ENCODE data around the gene CEP164. TPM values are rescaled to one million over a fixed set of nuclear protein-coding genes. Genes with fewer than 3 reads are reported as not detected.

The CEP164 gene
- total and polyA plus RNA-seq, 2 of the 8 experiments (the other 6 are each of a cell fraction or from before 2014, with no cell fraction given): 8.4 to 20.8 TPM

DNA sequence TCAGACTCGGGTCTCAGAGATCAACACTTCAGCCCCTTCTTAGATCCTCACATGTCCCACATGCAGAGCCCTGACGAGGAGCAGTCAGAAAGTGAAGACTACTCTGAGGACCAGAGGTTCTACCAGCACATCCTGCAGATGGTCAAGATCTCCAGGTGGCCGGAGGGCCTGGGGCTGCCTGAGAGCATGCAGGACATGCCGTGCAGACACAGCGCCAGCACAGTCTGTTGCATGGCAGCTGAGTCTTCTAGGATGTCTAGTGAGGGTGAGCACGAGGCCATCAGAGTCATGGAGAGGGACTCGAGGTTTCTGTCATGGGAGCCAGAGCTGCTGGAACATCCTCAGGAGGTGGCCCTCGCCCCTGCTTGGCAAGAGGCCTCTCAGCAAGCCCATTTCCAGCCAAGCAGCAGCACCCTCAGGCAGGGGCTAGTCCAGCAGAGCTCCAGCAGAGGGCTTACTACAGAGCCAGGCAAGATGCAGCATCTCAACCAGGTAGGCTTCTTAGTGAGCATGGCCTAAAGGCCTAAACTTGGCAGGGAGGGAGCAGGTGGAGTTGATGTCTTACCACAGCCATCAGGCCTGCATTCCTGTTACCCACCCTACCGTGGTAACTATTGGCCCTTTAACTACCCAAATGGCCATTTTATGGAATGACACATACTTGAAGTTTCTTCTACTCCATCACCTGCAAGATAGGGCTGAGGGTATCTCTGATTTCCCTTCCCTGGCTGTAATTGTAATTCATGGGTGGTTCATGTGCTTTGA is 28.7 kb downstream of the CEP164 start:
- Histone ChIP-seq H4K5ac (ENCODE audit: insufficient read length, low read depth, low read length) (no peak overlapping the region), H3K9me3 (ENCODE audit: insufficient read depth in 2 of 2, low read depth in 1 of 2, low read length in 1 of 2) (no peaks in the 10 kb centered on the region), H3K4me2 (ENCODE audit: insufficient read depth in 1 of 2, low read depth in 2 of 2, low read length in 2 of 2) (no peak overlapping the region), H2AFZ (ENCODE audit: low read length) (no peak overlapping the region), H4K20me1 (replicated peaks in 1 of 2; ENCODE audit: control insufficient read depth in 1 of 2, insufficient read depth in 2 of 2, low read length in 2 of 2) (peaks cover 0 to 2% of the 10 kb centered on the region in 2 experiments), H3K4ac (replicated peaks; ENCODE audit: insufficient read length, low read depth, low read length) (no peak overlapping the region), H3K36me3 (ENCODE audit: control insufficient read depth in 2 of 4, insufficient read depth in 4 of 4, low read length in 3 of 4) (peaks cover 0 to 5% (median 3%) of the 10 kb centered on the region in 4 experiments; a peak in 1 of 8 replicates), H3K23me2 (ENCODE audit: low read depth, low read length) (no peaks in the 10 kb centered on the region), H2BK5ac (ENCODE audit: low read depth, low read length) (no peak overlapping the region), H3K79me2 (ENCODE audit: control insufficient read depth in 1 of 2, insufficient read depth in 2 of 2, low read length in 2 of 2) (no peaks in the 10 kb centered on the region), H2BK20ac (ENCODE audit: low read length) (no peak overlapping the region), H4K91ac (replicated peaks; ENCODE audit: insufficient read length, low read length) (no peak overlapping the region), H3K23ac (ENCODE audit: insufficient read length) (no peak overlapping the region), H3K27me3 (replicated peaks in 1 of 4; ENCODE audit: control insufficient read depth in 3 of 4, extremely low read depth in 1 of 4, insufficient read depth in 3 of 4, low read length in 3 of 4) (no peaks in the 10 kb centered on the region), H3K4me1 (replicated peaks in 1 of 4; ENCODE audit: control insufficient read depth in 3 of 4, insufficient read depth in 4 of 4, low read length in 3 of 4) (no peaks in the 10 kb centered on the region), H2AK5ac (ENCODE audit: low read depth, low read length) (no peak overlapping the region), H2BK12ac (ENCODE audit: low read depth, low read length) (no peak overlapping the region), H3K4me3 (ENCODE audit: extremely low read depth in 1 of 4, insufficient read depth in 2 of 4, low read depth in 3 of 4, low read length in 4 of 4) (no peak overlapping the region), H3K9ac (replicated peaks in 1 of 4; ENCODE audit: extremely low read depth in 1 of 4, low read depth in 3 of 4, low read length in 3 of 4) (no peak overlapping the region), H3K79me1 (ENCODE audit: low read depth, low read length) (no peaks in the 10 kb centered on the region), H3K27ac (ENCODE audit: low read depth, low read length) (no peak overlapping the region), H3K18ac (ENCODE audit: extremely low read depth, low read length) (no peak overlapping the region), H3K14ac (ENCODE audit: insufficient read length) (no peak overlapping the region), H3K56ac (replicated peaks; ENCODE audit: insufficient read length, low read depth, low read length) (no peak overlapping the region), H2BK15ac (ENCODE audit: low read length) (no peak overlapping the region), H2BK120ac (replicated peaks; ENCODE audit: low read depth, low read length) (no peak overlapping the region), H4K8ac (ENCODE audit: extremely low read depth, insufficient read depth, low read length) (peak overlapping the region; percentile 12; the same call in 1 of the 2 replicates)
- ChIA-PET CTCF (ENCODE audit: partially characterized antibody) (interaction anchor here (0.6 to 1.7 kb wide), 6 partner anchors 10 to 528 kb away, joined by 3 to 5 read pairs (median 4); no protein-coding TSS in a partner anchor), POLR2A (ENCODE audit: partially characterized antibody) (interaction anchor here (0.8 to 0.9 kb wide), 2 partner anchors 9 to 11 kb away, joined by 3 read pairs; no protein-coding TSS in a partner anchor)
- 93% methylated on average over 9 of the region's 9 CpGs; no CpG with 5 or more reads in 1 of the 2 experiments for WGBS, 2 experiments (ENCODE audit: extremely low coverage in 1 of 2, insufficient coverage in 1 of 2, insufficient read length in 1 of 2, insufficient replicate concordance in 2 of 2, low coverage in 1 of 2, low lambda C conversion rate in 2 of 2, missing lambda C conversion rate in 1 of 2)
- FAIRE-seq: no peak
- no peak for DNase-seq (ENCODE audit: low read depth in 1 of 2, low spot score in 2 of 2)
- TF ChIP-seq CHD1 (IDR thresholded peaks at IDR 0.05; ENCODE audit: low read depth, low read length) (no peak), NRF1 (IDR thresholded peaks at IDR 0.05; ENCODE audit: low read depth, low read length) (no peak), YY1 (IDR thresholded peaks at IDR 0.05; ENCODE audit: low read depth, low read length) (no peak), NANOG (IDR thresholded peaks at IDR 0.05; ENCODE audit: insufficient read depth, low read depth, low read length, poor library complexity, severe bottlenecking) (no peak), EP300 (IDR thresholded peaks at IDR 0.05; ENCODE audit: borderline replicate concordance in 1 of 2, low read depth in 2 of 2, low read length in 2 of 2) (no peak), SP4 (IDR thresholded peaks at IDR 0.05; ENCODE audit: low read length) (no peak), KDM5A (IDR thresholded peaks at IDR 0.05; ENCODE audit: low read length) (no peak), CTBP2 (IDR thresholded peaks at IDR 0.05; ENCODE audit: borderline replicate concordance, insufficient read depth, insufficient read length, low read length) (no peak), GTF2F1 (IDR thresholded peaks at IDR 0.05; ENCODE audit: borderline replicate concordance, low read depth, low read length) (no peak), EZH2 (IDR thresholded peaks at IDR 0.05; ENCODE audit: low read depth, low read length, severe bottlenecking) (no peak), HDAC2 (IDR thresholded peaks at IDR 0.05; ENCODE audit: borderline replicate concordance in 1 of 2, low read depth in 2 of 2, low read length in 2 of 2) (no peak)
